ENCODE measurements around the gene IFNA5.

DNA sequence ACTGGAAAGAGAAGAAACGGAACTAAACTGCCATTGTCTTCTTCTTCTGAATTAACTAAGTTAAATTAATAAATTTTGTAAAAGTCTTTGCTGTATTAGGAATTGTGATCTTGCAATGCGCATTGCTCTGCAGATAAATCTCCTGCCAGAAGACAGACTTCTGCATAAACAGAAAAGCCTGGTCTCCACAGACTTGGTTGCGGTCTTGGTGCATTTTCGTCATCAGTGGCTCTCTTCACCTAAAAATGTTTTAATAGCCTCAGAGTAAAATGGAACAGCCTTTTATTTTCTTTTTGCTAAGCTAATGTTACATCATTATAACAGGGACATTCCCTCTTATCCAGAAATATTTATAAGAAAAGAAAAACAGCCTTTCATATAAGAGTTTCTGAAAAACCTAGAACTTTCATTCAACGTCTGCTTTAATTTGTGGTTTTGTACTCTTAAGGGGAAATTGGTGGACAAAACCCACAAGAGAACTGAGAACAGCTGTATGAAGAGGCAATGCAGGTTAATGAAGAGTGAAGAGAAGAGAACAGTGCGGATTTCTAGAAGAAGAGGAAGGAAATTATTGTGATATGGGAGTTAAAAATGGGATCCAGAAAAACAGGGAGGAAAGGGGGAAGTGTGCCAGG lies 10.1 kb downstream of the IFNA5 start:
- TF ChIP-seq, protein P1, sequence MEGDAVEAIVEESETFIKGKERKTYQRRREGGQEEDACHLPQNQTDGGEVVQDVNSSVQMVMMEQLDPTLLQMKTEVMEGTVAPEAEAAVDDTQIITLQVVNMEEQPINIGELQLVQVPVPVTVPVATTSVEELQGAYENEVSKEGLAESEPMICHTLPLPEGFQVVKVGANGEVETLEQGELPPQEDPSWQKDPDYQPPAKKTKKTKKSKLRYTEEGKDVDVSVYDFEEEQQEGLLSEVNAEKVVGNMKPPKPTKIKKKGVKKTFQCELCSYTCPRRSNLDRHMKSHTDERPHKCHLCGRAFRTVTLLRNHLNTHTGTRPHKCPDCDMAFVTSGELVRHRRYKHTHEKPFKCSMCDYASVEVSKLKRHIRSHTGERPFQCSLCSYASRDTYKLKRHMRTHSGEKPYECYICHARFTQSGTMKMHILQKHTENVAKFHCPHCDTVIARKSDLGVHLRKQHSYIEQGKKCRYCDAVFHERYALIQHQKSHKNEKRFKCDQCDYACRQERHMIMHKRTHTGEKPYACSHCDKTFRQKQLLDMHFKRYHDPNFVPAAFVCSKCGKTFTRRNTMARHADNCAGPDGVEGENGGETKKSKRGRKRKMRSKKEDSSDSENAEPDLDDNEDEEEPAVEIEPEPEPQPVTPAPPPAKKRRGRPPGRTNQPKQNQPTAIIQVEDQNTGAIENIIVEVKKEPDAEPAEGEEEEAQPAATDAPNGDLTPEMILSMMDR (IDR thresholded peaks at IDR 0.05): no peak
- TF ChIP-seq POLR2A (IDR thresholded peaks at IDR 0.05): no peak

All from uterus (tissue), 2 donors.